Measurements from ENCODE around the gene B3GNT2. TPM values are rescaled to one million over a fixed set of nuclear protein-coding genes. Genes with fewer than 3 reads are reported as not detected.
"Not testable (repeated sequence)": the region's sequence is repeated elsewhere in the genome, so short reads cannot be mapped to it uniquely, and the experiment has no call there.

The B3GNT2 gene
- total RNA-seq, 1 donor from 2014 or later = 29.0 TPM

DNA sequence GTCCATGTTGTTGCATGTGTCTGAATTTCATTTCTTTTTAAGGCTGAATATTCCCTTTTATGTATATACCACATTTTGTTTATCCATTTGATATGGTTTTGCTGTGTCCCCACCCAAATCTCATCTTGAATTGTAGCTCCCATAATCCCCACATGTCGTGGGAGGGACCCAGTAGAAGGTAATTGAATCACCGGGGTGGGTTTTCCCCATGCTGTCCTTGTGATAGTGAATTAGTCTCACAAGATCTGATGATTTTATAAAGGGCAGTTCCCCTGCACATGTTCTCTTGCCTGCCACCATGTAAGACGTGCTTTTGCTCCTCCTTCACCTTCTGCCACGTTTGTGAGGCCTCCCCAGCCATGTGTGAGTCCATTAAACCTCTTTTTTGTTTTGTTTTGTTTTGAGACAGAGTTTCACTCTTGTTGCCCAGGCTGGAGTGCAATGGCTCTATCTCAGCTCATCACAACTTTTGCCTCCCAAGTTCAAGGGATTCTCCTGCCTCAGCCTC, 72.8 kb downstream of the B3GNT2 start:
- H3K27me3 Mint-ChIP-seq (ENCODE audit: low read depth); intact Hi-C loops (cut with micrococcal nuclease); DNase-seq (ENCODE audit: low spot score); H3K4me3 Mint-ChIP-seq (ENCODE audit: low read depth); H3K4me1 Mint-ChIP-seq (ENCODE audit: low read depth); H3K36me3 Mint-ChIP-seq (ENCODE audit: low read depth); H3K27ac Mint-ChIP-seq: not testable (repeated sequence)
- peaks cover 17% of the 10 kb centered on the region for H3K9me3 Mint-ChIP-seq

DNA sequence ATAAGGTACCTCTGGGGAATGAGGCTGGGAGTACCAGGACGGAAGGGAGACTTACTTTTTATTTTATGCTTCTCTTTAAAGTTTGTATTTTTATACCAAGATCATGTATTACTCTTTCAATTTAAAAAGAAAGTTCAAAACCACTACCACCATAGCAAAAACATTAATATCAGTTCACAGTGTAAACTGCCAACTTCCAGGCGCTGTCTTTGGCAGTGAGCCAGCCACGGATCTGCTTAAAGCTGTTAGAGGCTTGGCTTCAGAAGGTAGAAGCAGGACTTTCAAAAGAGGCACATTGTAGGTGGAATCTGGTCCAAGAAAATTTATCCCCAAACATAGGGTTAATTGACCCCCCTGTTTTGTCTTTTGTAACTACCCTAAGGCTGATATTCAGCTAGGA, 74.8 kb downstream of the B3GNT2 start:
- H3K4me1 Mint-ChIP-seq (ENCODE audit: low read depth) = no peaks in the 10 kb centered on the region
- no peaks in the 10 kb centered on the region for H3K36me3 Mint-ChIP-seq (ENCODE audit: low read depth)
- no peak for DNase-seq (ENCODE audit: low spot score)
- intact Hi-C loops (cut with micrococcal nuclease) = no loop called here
- no peaks in the 10 kb centered on the region for H3K27me3 Mint-ChIP-seq (ENCODE audit: low read depth)
- peaks cover 17% of the 10 kb centered on the region for H3K9me3 Mint-ChIP-seq
- no peak overlapping the region for H3K27ac Mint-ChIP-seq
- H3K4me3 Mint-ChIP-seq (ENCODE audit: low read depth) = no peak overlapping the region

All from activated T-helper 2 cell treated with anti-CD3 and anti-CD28 coated beads, Interferon-gamma antibody, Interleukin-2, Interleukin-4, amounts not matched to agents 10 μg/mL and 5 μg/mL and 100 μg/mL, durations not matched to agents 14 hours and 24 hours and 36 hours (primary cell).